Measurements from ENCODE around the gene SNRNP70.

- TF ChIP-seq RARB (CRISPR knock-in tag; IDR thresholded peaks at IDR 0.05) (no peak), CREB5 (CRISPR knock-in tag; IDR thresholded peaks at IDR 0.05; ENCODE audit: low read depth) (no peak), CSDC2 (CRISPR knock-in tag; IDR thresholded peaks at IDR 0.05) (no peak), PPARA (CRISPR knock-in tag; IDR thresholded peaks at IDR 0.05; ENCODE audit: borderline replicate concordance) (no peak), ARNTL (CRISPR knock-in tag; IDR thresholded peaks at IDR 0.05; ENCODE audit: borderline replicate concordance, low read depth) (no peak)
Observed at GRCh38 chr19:49091391-49092038, 6.3 kb downstream of the SNRNP70 start.

All from SK-N-SH treated with all-trans-retinoic acid at 6 μM for 48 hours (cell line).